ENCODE data around the gene UHRF1.
"Not testable (repeated sequence)": the region's sequence is repeated elsewhere in the genome, so short reads cannot be mapped to it uniquely, and the experiment has no call there.

UHRF1 gene

GRCh38 chr19:4897146-4897545, 12.2 kb upstream of the UHRF1 start:
- in situ Hi-C loops (cut with MboI; ENCODE audit: low sequenced_read_pairs) = no loop called here

DNA sequence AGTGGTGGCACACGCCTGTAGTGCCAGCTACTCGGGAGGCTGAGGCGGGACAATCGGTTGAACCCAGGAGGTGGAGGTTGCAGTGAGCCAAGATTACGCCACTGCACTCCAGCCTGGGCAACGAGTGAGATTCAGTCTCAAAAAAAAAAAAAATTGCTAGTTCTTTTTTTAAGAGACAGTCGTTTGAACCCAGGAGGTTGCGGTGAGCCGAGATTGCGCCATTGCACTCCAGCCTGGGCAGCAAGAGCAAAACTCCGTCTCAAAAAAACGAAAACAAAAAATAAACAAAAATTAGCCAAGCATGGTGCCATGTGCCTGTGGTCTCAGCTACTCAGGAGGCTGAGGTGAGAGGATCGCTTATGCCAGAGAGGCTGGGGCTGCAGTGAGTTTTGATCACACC, 8.4 kb upstream of the UHRF1 start:
- in situ Hi-C loops (cut with MboI; ENCODE audit: low sequenced_read_pairs) = not testable (repeated sequence)

DNA sequence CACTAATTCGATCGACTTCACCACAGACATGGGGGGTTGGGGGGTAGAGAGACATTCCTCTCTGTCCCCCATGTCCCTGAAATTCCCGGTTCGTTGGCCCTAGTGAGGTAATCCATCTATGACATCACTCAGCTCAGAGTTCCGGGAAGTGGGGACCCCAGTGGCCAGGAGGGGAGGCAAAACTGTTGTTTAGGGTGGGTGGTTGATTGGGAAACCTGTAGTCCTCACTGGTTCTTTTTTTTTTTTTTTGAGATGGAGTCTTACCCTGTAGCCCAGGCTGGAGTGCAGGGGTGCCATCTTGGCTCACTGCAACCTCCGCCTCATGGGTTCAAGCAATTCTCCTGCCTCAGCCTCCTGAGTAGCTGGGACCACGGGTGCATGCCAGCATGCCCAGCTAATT, 6.5 kb upstream of the UHRF1 start, which contains the start of gene ARRDC5:
Gene ARRDC5 (minus strand): TSS at position 101 of the 400 bp plus-strand sequence. CDS start 71 bp downstream, at position 30.
- in situ Hi-C loops (cut with MboI; ENCODE audit: low sequenced_read_pairs) = no loop called here

- in situ Hi-C loops (cut with MboI; ENCODE audit: low sequenced_read_pairs) = no loop called here
Observed at GRCh38 chr19:4904481-4904880, 4.8 kb upstream of the UHRF1 start.

DNA sequence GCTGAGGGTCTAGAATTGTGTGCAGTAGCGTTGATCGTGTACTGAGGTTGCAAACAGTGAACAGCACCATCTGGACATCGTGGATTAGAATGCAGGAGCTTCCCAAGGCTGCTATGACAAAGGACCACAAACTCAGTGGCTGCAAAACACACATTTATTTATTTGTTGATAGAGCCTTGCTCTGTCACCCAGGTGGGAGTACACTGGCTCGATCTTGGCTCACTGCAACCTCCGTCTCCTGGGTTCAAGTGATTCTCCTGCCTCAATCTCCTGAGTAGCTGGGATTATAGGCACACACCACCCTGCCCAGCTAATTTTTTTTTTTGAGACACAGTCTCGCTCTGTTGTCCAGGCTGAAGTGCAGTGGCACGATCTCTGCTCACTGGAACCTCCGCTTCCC, 2.3 kb upstream of the UHRF1 start:
- in situ Hi-C loops (cut with MboI; ENCODE audit: low sequenced_read_pairs) = no loop called here

DNA sequence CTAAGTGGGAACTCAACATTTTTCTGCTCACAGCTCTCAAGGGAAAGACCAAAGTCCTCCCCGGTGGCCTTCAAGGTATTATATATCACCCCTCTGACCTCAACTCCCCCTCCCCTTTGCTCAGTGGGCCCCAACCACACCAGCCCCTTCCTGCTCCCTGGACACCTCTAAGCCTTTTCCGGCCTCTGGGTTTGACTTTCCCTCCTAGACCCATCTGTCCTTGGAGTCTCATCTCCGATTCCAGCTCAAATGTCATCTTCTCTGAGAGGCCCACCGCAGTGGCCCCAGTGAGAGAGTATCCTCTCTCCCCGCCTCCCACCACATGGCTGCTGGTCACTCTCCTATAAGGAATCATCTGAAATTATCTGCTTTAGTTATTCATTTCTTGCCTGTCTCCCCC, 941 bp upstream of the UHRF1 start:
- in situ Hi-C loops (cut with MboI; ENCODE audit: low sequenced_read_pairs) = no loop called here

DNA sequence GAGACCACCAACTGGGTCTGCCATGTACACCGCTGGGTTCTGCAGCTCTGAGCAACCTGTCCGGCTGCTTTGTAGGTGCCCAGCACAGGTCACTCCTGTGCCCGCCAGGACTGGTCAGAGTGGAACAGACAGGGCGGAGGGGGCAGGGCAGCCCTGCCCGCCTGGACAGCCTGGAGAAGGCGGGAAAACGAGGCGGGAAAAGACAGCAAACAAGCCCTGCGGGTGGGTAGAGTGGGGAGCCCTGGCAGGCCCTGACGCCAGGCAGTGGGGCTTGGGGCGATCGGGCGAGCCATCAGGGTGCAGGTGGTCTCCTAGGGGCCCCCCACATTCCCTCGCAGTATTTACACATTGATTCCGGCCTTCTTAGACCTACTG, 533 bp upstream of the UHRF1 start:
- in situ Hi-C loops (cut with MboI; ENCODE audit: low sequenced_read_pairs) = no loop called here

DNA sequence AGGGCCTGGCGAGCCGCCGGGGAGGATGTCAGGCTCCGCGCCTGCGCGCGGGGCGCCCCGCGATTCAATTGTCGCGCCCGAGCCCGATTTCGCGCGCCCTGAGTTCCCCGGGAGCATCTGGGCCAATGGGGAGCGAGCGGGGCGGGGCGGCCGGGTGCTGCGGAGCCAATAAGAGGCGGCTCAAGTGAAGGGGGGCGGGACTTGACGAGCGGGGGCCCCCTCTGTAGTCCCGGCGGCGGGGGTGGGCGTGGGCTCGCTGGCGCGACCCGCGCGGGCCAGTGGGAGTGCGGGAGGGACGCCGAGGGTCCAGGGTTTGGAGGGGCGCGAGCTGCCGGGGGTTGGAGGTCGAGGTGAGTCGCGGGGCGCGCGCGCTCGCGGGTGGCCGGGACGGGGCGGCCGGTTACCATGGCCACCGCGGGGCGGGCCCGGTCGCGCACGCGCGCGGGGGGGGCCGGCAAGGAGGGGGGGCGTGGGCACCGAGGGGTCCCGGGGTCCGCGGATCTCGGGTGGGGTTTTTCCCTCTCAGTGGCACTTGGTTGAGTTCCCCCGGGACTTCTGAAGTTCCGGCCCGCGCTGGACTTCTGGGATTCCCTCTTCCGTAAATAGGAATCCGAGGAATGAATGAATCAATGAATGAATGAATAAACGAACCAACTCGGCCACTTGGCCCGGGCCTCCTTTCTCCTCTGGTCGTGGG, 744 bp downstream of the UHRF1 start:
- in situ Hi-C loops (cut with MboI; ENCODE audit: low sequenced_read_pairs) = no loop called here

DNA sequence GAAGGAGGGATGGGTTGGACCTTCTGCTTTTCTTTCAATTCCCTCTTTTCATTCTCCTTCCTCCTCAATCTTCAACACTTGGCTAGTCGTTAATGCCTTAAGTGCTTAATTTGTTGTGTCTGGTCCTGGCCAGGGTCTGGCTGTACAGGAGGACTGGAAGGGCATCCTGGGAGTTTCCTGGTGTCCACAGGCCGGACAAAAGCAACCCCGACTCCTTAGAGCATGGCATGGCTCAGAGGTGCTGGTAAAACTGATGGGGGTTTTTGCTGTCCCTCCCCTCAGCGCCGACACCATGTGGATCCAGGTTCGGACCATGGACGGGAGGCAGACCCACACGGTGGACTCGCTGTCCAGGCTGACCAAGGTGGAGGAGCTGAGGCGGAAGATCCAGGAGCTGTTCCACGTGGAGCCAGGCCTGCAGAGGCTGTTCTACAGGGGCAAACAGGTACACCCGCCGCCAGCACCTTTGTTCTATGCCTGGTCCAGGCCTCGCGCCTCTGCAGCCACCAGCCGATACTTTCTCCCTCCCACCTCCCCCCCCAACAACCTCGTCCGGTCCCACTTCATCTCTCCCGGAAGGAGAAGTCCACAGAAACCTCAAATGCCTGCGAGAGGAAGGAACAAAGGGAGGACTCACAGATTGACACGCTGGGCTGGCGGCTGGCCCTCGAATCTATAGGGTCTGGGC, 1.4 kb downstream of the UHRF1 start:
- in situ Hi-C loops (cut with MboI; ENCODE audit: low sequenced_read_pairs) = no loop called here

DNA sequence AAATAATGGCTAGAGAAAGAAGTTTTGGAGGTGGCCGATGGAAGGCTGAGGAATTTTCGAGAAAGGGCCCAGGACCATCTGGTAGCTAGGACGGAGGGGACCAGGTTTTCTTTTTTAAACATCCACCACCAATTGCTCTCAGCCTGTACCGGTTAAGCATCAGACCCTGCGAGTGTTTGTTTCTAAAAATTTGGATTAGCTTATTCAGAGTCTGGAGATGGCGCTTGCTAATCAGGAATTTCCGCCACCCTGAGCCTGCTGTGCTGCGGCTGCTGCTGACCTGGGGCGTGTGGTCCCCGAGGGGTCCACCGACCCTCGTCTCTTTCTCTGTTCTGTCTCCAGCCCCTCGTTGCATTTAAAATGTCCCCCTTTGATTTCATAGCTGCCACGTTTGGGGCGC, 2.0 kb downstream of the UHRF1 start:
- in situ Hi-C loops (cut with MboI; ENCODE audit: low sequenced_read_pairs) = no loop called here

GRCh38 chr19:4911786-4912672, 2.7 kb downstream of the UHRF1 start:
- in situ Hi-C loops (cut with MboI; ENCODE audit: low sequenced_read_pairs) = no loop called here

GRCh38 chr19:4913996-4914735, 4.9 kb downstream of the UHRF1 start:
- in situ Hi-C loops (cut with MboI; ENCODE audit: low sequenced_read_pairs) = no loop called here

DNA sequence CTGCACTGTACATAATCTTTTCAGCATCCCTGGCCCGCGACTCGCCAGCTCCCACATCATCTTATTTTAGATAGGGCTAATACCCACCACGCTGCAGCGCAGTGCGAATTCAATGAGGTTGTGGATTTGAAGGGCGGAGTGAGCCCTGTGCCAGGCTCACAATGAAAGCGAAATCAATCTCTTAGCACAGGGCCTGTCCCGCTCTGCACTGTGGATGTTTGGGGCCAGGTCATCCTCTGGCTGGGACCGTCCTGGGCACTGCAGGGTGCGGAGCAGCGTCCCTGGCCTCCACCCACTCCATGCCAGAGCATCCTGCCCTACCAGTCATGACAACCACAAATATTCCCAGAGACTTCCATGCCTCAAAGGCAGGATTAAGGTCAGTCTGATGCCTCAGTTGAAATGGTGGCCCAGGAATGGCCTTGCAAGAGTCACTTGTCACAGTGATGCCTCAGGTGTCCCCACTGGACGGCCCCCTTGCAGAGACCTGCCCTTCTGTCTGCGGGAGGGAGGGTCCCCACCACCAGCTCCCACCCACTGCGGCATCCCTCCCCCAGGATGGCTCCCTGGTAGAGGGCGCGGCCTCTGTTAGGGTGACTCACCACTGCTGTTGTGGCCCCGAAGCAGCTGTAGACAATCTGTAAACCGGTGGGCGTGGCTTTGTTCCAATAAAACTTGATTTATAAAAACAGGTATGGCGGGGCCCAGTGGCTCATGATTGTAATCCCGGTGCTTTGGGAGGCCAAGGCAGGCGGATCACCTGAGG, 5.6 kb downstream of the UHRF1 start:
- in situ Hi-C loops (cut with MboI; ENCODE audit: low sequenced_read_pairs) = no loop called here

- in situ Hi-C loops (cut with MboI; ENCODE audit: low sequenced_read_pairs) = no loop called here
Observed at GRCh38 chr19:4916292-4917082, 7.2 kb downstream of the UHRF1 start.

GRCh38 chr19:4922530-4923275, 13.4 kb downstream of the UHRF1 start:
- in situ Hi-C loops (cut with MboI; ENCODE audit: low sequenced_read_pairs) = no loop called here

GRCh38 chr19:4923276-4923747, 14.0 kb downstream of the UHRF1 start:
- in situ Hi-C loops (cut with MboI; ENCODE audit: low sequenced_read_pairs) = no loop called here

GRCh38 chr19:4929186-4929585, 19.9 kb downstream of the UHRF1 start:
- in situ Hi-C loops (cut with MboI; ENCODE audit: low sequenced_read_pairs) = no loop called here

GRCh38 chr19:4930664-4931063, 21.4 kb downstream of the UHRF1 start:
- in situ Hi-C loops (cut with MboI; ENCODE audit: low sequenced_read_pairs) = no loop called here

DNA sequence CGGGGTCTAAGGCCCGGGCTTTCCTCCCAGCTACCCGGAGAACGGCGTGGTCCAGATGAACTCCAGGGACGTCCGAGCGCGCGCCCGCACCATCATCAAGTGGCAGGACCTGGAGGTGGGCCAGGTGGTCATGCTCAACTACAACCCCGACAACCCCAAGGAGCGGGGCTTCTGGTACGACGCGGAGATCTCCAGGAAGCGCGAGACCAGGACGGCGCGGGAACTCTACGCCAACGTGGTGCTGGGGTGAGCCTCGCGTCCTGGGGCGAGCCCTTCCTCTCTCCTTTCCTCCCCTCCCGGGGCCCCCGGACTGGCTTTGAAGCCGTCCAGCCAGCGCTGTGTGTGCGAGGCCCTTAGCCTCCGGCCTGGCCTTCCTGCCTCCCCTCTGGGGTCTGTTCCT, 23.4 kb downstream of the UHRF1 start:
- in situ Hi-C loops (cut with MboI; ENCODE audit: low sequenced_read_pairs) = no loop called here

All from HL-60/S4 treated with phorbol 12-myristate 13-acetate at 8.2 ng/mL for 4 days and 3 days (cell line).